ENCODE results near the gene GSTA5.
"Not testable (repeated sequence)": the region's sequence is repeated elsewhere in the genome, so short reads cannot be mapped to it uniquely, and the experiment has no call there.

The GSTA5 gene

GRCh38 chr6:52840763-52841585 lies at the start of gene GSTA5:
GSTA5 (minus strand) TSS chr6:52840813.
- in situ Hi-C loops (cut with MboI; ENCODE audit: low sequenced_read_pairs), result no loop called here

GRCh38 chr6:52890018-52890417 lies 49.4 kb upstream of the GSTA5 start:
- in situ Hi-C loops (cut with MboI; ENCODE audit: low sequenced_read_pairs), result no loop called here

GRCh38 chr6:52887910-52888524 lies 47.4 kb upstream of the GSTA5 start:
- in situ Hi-C loops (cut with MboI; ENCODE audit: low sequenced_read_pairs), result no loop called here

- in situ Hi-C loops (cut with MboI; ENCODE audit: low sequenced_read_pairs), result no loop called here
Observed at GRCh38 chr6:52881996-52882841, 41.6 kb upstream of the GSTA5 start.

- in situ Hi-C loops (cut with MboI; ENCODE audit: low sequenced_read_pairs), result no loop called here
Observed at GRCh38 chr6:52881662-52881995, 41.0 kb upstream of the GSTA5 start.

GRCh38 chr6:52877786-52878185 lies 37.2 kb upstream of the GSTA5 start:
- in situ Hi-C loops (cut with MboI; ENCODE audit: low sequenced_read_pairs), result no loop called here

- in situ Hi-C loops (cut with MboI; ENCODE audit: low sequenced_read_pairs), result no loop called here
Observed at GRCh38 chr6:52877168-52877567, 36.6 kb upstream of the GSTA5 start.

- in situ Hi-C loops (cut with MboI; ENCODE audit: low sequenced_read_pairs), result no loop called here
Observed at GRCh38 chr6:52876056-52876787, 35.6 kb upstream of the GSTA5 start.

- in situ Hi-C loops (cut with MboI; ENCODE audit: low sequenced_read_pairs), result no loop called here
Observed at GRCh38 chr6:52872031-52872430, 31.4 kb upstream of the GSTA5 start.

GRCh38 chr6:52871621-52872020 lies 31.0 kb upstream of the GSTA5 start:
- in situ Hi-C loops (cut with MboI; ENCODE audit: low sequenced_read_pairs), result no loop called here

- in situ Hi-C loops (cut with MboI; ENCODE audit: low sequenced_read_pairs), result not testable (repeated sequence)
Observed at GRCh38 chr6:52870335-52871091, 29.9 kb upstream of the GSTA5 start.

GRCh38 chr6:52868899-52869298 lies 28.3 kb upstream of the GSTA5 start:
- in situ Hi-C loops (cut with MboI; ENCODE audit: low sequenced_read_pairs), result not testable (repeated sequence)

GRCh38 chr6:52868240-52868639 lies 27.6 kb upstream of the GSTA5 start:
- in situ Hi-C loops (cut with MboI; ENCODE audit: low sequenced_read_pairs), result no loop called here

GRCh38 chr6:52861151-52861550 lies 20.5 kb upstream of the GSTA5 start:
- in situ Hi-C loops (cut with MboI; ENCODE audit: low sequenced_read_pairs), result not testable (repeated sequence)

- in situ Hi-C loops (cut with MboI; ENCODE audit: low sequenced_read_pairs), result no loop called here
Observed at GRCh38 chr6:52858416-52858815, 17.8 kb upstream of the GSTA5 start.

GRCh38 chr6:52856137-52856536 lies 15.5 kb upstream of the GSTA5 start:
- in situ Hi-C loops (cut with MboI; ENCODE audit: low sequenced_read_pairs), result not testable (repeated sequence)

GRCh38 chr6:52849137-52849536 lies 8.5 kb upstream of the GSTA5 start:
- in situ Hi-C loops (cut with MboI; ENCODE audit: low sequenced_read_pairs), result no loop called here

GRCh38 chr6:52846002-52846401 lies 5.4 kb upstream of the GSTA5 start:
- in situ Hi-C loops (cut with MboI; ENCODE audit: low sequenced_read_pairs), result no loop called here

GRCh38 chr6:52843605-52844004 lies 3.0 kb upstream of the GSTA5 start:
- in situ Hi-C loops (cut with MboI; ENCODE audit: low sequenced_read_pairs), result no loop called here
